Measurements from ENCODE around the gene NF1. TPM values are rescaled to one million over a fixed set of nuclear protein-coding genes. Genes with fewer than 3 reads are reported as not detected.

Gene NF1
- total RNA-seq, 1 donor from 2014 or later = 22.6 TPM

Other genes starting within 250 kb of the NF1 start
- gene TEFM, start 188.7 kb upstream of the NF1 start, total RNA-seq = 5.8 and 6.7 TPM in 2 replicates
- 0.38 and 0.77 TPM in 2 replicates for gene ADAP2, start 173.0 kb upstream of the NF1 start, total RNA-seq
- gene RNF135, start 123.9 kb upstream of the NF1 start, total RNA-seq = 0.77 and 1.1 TPM in 2 replicates
- gene OMG, start 202.3 kb downstream of the NF1 start, total RNA-seq = 1.7 and 14.5 TPM in 2 replicates
- gene EVI2B, start 219.1 kb downstream of the NF1 start, total RNA-seq = 0.13 TPM in 2 replicates
- 0.13 TPM in 2 replicates for gene EVI2A, start 226.6 kb downstream of the NF1 start, total RNA-seq